Lower leg skin (tissue), 3 donors: ENCODE data around the gene CDC16.

Experiments
- POLR2A ChIP-seq, 2 donors: fragments of 450-650 bp; IDR thresholded peaks; one replicate each; pipeline ENCODE4 v1.6.1; 2016 to 2017; ENCODE audit warnings: antibody characterized with exemption in 2 of 2, mild to moderate bottlenecking in 1 of 2, moderate library complexity in 1 of 2
- TF ChIP-seq, protein P1 (sequence below), 3 donors: fragments of 450-650 bp; IDR thresholded peaks; one replicate each; pipeline ENCODE4 v1.5.1; 2016; ENCODE audit warnings: antibody characterized with exemption in 3 of 3, mild to moderate bottlenecking in 3 of 3, moderate library complexity in 2 of 3

DNA sequence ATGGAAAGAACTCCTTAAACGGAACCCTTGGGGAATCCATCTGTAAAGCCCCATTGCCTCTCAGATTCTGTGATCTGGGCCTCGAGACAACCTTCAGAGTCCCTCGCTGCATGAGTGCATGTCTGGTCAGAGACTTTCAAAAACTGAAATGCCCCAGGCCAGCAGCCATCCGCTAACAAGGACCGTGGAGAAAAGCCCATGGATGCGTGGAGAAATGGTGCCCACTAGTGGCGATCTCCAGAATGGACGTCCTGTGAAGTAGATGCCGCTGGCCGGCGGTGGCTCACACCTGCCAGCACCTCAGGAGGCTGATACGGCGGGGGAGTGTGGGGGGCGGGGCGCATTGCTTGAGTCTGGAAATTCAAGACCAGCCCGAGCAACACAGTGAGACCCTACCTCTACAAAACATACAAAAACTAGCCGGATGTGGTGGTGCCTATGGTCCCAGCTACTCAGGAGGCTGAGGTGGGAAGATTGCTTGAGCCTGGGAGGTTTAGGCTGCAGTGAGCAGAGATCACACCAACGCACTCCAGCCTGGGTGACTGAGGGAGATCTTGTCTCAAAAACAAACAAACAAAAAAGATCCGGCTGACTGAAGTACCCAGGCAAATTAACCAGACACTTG, 7.9 kb upstream of the CDC16 start:
- TF ChIP-seq, protein P1, sequence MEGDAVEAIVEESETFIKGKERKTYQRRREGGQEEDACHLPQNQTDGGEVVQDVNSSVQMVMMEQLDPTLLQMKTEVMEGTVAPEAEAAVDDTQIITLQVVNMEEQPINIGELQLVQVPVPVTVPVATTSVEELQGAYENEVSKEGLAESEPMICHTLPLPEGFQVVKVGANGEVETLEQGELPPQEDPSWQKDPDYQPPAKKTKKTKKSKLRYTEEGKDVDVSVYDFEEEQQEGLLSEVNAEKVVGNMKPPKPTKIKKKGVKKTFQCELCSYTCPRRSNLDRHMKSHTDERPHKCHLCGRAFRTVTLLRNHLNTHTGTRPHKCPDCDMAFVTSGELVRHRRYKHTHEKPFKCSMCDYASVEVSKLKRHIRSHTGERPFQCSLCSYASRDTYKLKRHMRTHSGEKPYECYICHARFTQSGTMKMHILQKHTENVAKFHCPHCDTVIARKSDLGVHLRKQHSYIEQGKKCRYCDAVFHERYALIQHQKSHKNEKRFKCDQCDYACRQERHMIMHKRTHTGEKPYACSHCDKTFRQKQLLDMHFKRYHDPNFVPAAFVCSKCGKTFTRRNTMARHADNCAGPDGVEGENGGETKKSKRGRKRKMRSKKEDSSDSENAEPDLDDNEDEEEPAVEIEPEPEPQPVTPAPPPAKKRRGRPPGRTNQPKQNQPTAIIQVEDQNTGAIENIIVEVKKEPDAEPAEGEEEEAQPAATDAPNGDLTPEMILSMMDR (IDR thresholded peaks at IDR 0.05), result peak in 2 of 3 donors; percentile 75 to 76
- no peak for TF ChIP-seq POLR2A (IDR thresholded peaks at IDR 0.05)
